Loucy (cell line): ENCODE data around the gene ZNF337.

ENCODE experiments used
- H2AFZ ChIP-seq: fragments of 200-600 bp; sonication (generic); 2 replicates; pipeline ENCODE4 v1.6.0; 2016; ENCODE audit warnings: antibody characterized with exemption, mild to moderate bottlenecking, low read length, moderate library complexity
- H3F3A ChIP-seq: fragments of 200-600 bp; 2 replicates; pipeline ENCODE4 v1.6.0; 2016; ENCODE audit warnings: antibody characterized with exemption, low read depth, mild to moderate bottlenecking
- H3K27me3 ChIP-seq: fragments of 200-600 bp; sonication (generic); 2 replicates; pipeline ENCODE4 v1.6.1; 2014; ENCODE audit warnings: low read length, mild to moderate bottlenecking; ENCODE audit not compliant: insufficient read depth, poor library complexity, severe bottlenecking
- H3K36me3 ChIP-seq: fragments of 200-600 bp; sonication (generic); 2 replicates; pipeline ENCODE4 v1.6.1; 2016; ENCODE audit warnings: low read length; ENCODE audit not compliant: insufficient read depth
- H3K4me1 ChIP-seq: fragments of 200-600 bp; sonication (generic); 2 replicates; pipeline ENCODE4 v1.5.1; 2014; ENCODE audit warnings: low read length, mild to moderate bottlenecking; ENCODE audit not compliant: insufficient read depth, poor library complexity, severe bottlenecking
- H3K4me2 ChIP-seq: fragments of 200-600 bp; sonication (generic); 2 replicates; pipeline ENCODE4 v1.6.0; 2014; ENCODE audit warnings: antibody characterized with exemption, low read length, low read depth, mild to moderate bottlenecking; ENCODE audit not compliant: poor library complexity, severe bottlenecking
- H3K4me3 ChIP-seq: fragments of 200-600 bp; sonication (generic); 2 replicates; pipeline ENCODE4 v1.5.1; 2014; ENCODE audit warnings: low read length, mild to moderate bottlenecking, mixed read lengths; ENCODE audit not compliant: poor library complexity, severe bottlenecking
- H3K79me2 ChIP-seq: fragments of 200-600 bp; sonication (generic); 2 replicates; pipeline ENCODE4 v1.6.1; 2014; ENCODE audit warnings: low read length; ENCODE audit not compliant: insufficient read depth
- H3K9ac ChIP-seq: fragments of 200-600 bp; sonication (generic); 2 replicates; pipeline ENCODE4 v1.6.0; 2014; ENCODE audit warnings: mild to moderate bottlenecking, low read depth, low read length, moderate library complexity; ENCODE audit not compliant: poor library complexity, severe bottlenecking
- H3K9me2 ChIP-seq: fragments of 200-600 bp; sonication (generic); replicated peaks from 2 replicates; pipeline ENCODE4 v1.6.1; 2016; ENCODE audit warnings: low read depth, low read length, mixed read lengths
- H3K9me3 ChIP-seq: fragments of 200-600 bp; sonication (generic); 2 replicates; pipeline ENCODE4 v1.6.1; 2014; ENCODE audit warnings: mild to moderate bottlenecking, antibody characterized with exemption, low read length, low read depth; ENCODE audit not compliant: insufficient read depth
- H4K20me1 ChIP-seq: fragments of 200-600 bp; sonication (generic); 2 replicates; pipeline ENCODE4 v1.6.0; 2014; ENCODE audit warnings: antibody characterized with exemption, low read length, mild to moderate bottlenecking; ENCODE audit not compliant: insufficient read depth, poor library complexity, severe bottlenecking
- CTCF ChIP-seq: fragments of 200-600 bp; sonication (generic); conservative IDR thresholded peaks from 2 replicates; pipeline ENCODE4 v1.5.1; 2014; ENCODE audit warnings: mild to moderate bottlenecking, antibody characterized with exemption, low read length
- EZH2phosphoT487 ChIP-seq: fragments of 200-600 bp; IDR thresholded peaks from 2 replicates; pipeline ENCODE4 v1.6.1; 2018; ENCODE audit warnings: antibody characterized with exemption, mild to moderate bottlenecking, moderate library complexity, borderline replicate concordance

The ZNF337 gene

GRCh38 chr20:25683050-25683449, 13.6 kb downstream of the ZNF337 start:
- peaks cover 6% of the 10 kb centered on the region; the same call in 1 of the 2 replicates for H3F3A ChIP-seq
- no peak overlapping the region for H3K9ac ChIP-seq
- H2AFZ ChIP-seq: no peak overlapping the region
- H3K9me2 ChIP-seq: no peaks in the 10 kb centered on the region
- H3K4me3 ChIP-seq: peak overlapping the region; percentile 23
- no peaks in the 10 kb centered on the region; the same call in none of the 2 replicates for H3K9me3 ChIP-seq
- no peaks in the 10 kb centered on the region for H4K20me1 ChIP-seq
- TF ChIP-seq CTCF (no peak), EZH2phosphoT487 (no peak)
- H3K4me1 ChIP-seq: peaks cover 36% of the 10 kb centered on the region
- H3K27me3 ChIP-seq: no peaks in the 10 kb centered on the region
- H3K4me2 ChIP-seq: peak overlapping the region; percentile 31
- H3K79me2 ChIP-seq: no peaks in the 10 kb centered on the region
- H3K36me3 ChIP-seq: no peaks in the 10 kb centered on the region

GRCh38 chr20:25676164-25676809, 20.4 kb downstream of the ZNF337 start:
- no peaks in the 10 kb centered on the region for H4K20me1 ChIP-seq
- no peak overlapping the region for H3K4me2 ChIP-seq
- H3K4me1 ChIP-seq: no peaks in the 10 kb centered on the region
- no peak overlapping the region for H3K9ac ChIP-seq
- TF ChIP-seq EZH2phosphoT487 (no peak), CTCF (no peak)
- H3K9me3 ChIP-seq: no peaks in the 10 kb centered on the region; the same call in 1 of the 2 replicates
- no peaks in the 10 kb centered on the region for H3K9me2 ChIP-seq
- H2AFZ ChIP-seq: no peak overlapping the region
- no peak overlapping the region for H3K4me3 ChIP-seq
- H3K27me3 ChIP-seq: no peaks in the 10 kb centered on the region
- no peaks in the 10 kb centered on the region for H3F3A ChIP-seq
- no peaks in the 10 kb centered on the region for H3K79me2 ChIP-seq
- H3K36me3 ChIP-seq: peaks cover 46% of the 10 kb centered on the region; the same call in 1 of the 2 replicates

- H3K79me2 ChIP-seq: no peaks in the 10 kb centered on the region
- peaks cover 46% of the 10 kb centered on the region; the same call in 1 of the 2 replicates for H3K36me3 ChIP-seq
- no peaks in the 10 kb centered on the region for H3K4me1 ChIP-seq
- no peaks in the 10 kb centered on the region for H3K27me3 ChIP-seq
- no peaks in the 10 kb centered on the region for H4K20me1 ChIP-seq
- no peaks in the 10 kb centered on the region for H3F3A ChIP-seq
- H3K9ac ChIP-seq: no peak overlapping the region
- no peak overlapping the region for H2AFZ ChIP-seq
- no peaks in the 10 kb centered on the region for H3K9me2 ChIP-seq
- H3K4me2 ChIP-seq: no peak overlapping the region
- no peak for TF ChIP-seq EZH2phosphoT487
- H3K4me3 ChIP-seq: no peak overlapping the region
- no peaks in the 10 kb centered on the region; the same call in 1 of the 2 replicates for H3K9me3 ChIP-seq
Measured at GRCh38 chr20:25675161-25675560, 21.5 kb downstream of the ZNF337 start.

- Histone ChIP-seq H3F3A (no peaks in the 10 kb centered on the region), H3K36me3 (peaks cover 46% of the 10 kb centered on the region; the same call in 1 of the 2 replicates), H3K27me3 (no peaks in the 10 kb centered on the region), H3K4me2 (no peak overlapping the region), H3K79me2 (no peaks in the 10 kb centered on the region), H3K4me1 (no peaks in the 10 kb centered on the region), H3K9ac (no peak overlapping the region), H3K9me2 (no peaks in the 10 kb centered on the region), H3K9me3 (no peaks in the 10 kb centered on the region), H2AFZ (no peak overlapping the region), H3K4me3 (no peak overlapping the region), H4K20me1 (no peaks in the 10 kb centered on the region)
- TF ChIP-seq EZH2phosphoT487: no peak
- TF ChIP-seq CTCF: no peak
Measured at GRCh38 chr20:25672659-25673235, 23.9 kb downstream of the ZNF337 start.
